Activated T-cell treated with anti-CD3 and anti-CD28 coated beads for 24 hours (primary cell): ENCODE data around the gene UPK1A.
A peak's percentile ranks its signal among the peaks of the same experiment; 100 is the strongest.
"Not testable (repeated sequence)": the region's sequence is repeated elsewhere in the genome, so short reads cannot be mapped to it uniquely, and the experiment has no call there.

Source experiments
- DNase-seq: peaks from one replicate; pipeline ENCODE4 v3.0.0-alpha.2; 2020; ENCODE audit warnings: low read depth

Gene UPK1A

GRCh38 chr19:35718345-35719041 is 52.2 kb downstream of the UPK1A start:
- DNase-seq: peak; percentile 41

GRCh38 chr19:35719402-35720162 is 53.3 kb downstream of the UPK1A start:
- no peak for DNase-seq

GRCh38 chr19:35720163-35720524 is 53.8 kb downstream of the UPK1A start:
- DNase-seq: no peak

GRCh38 chr19:35720648-35721047 is 54.3 kb downstream of the UPK1A start:
- no peak for DNase-seq

GRCh38 chr19:35721374-35721773 is 55.1 kb downstream of the UPK1A start:
- no peak for DNase-seq

GRCh38 chr19:35722461-35722860 is 56.1 kb downstream of the UPK1A start:
- no peak for DNase-seq

- no peak for DNase-seq
These were observed 56.6 kb downstream of the UPK1A start for GRCh38 chr19:35722897-35723296.

GRCh38 chr19:35723671-35724070 is 57.4 kb downstream of the UPK1A start:
- DNase-seq: no peak

GRCh38 chr19:35724132-35724531 is 57.8 kb downstream of the UPK1A start:
- not testable (repeated sequence) for DNase-seq

GRCh38 chr19:35724560-35724959 is 58.2 kb downstream of the UPK1A start:
- DNase-seq: no peak

- no peak for DNase-seq
These were observed 59.0 kb downstream of the UPK1A start for GRCh38 chr19:35725216-35725861.

- DNase-seq: no peak
These were observed 61.0 kb downstream of the UPK1A start for GRCh38 chr19:35727053-35727955.
